Mesendoderm (in vitro differentiated cells): ENCODE measurements around the gene CCL18.

ENCODE experiments used
- DNase-seq: peaks from one replicate; pipeline ENCODE4 v3.0.0; 2013
- H2AK5ac ChIP-seq: 2 replicates; pipeline ENCODE4 v1.6.1; 2013; ENCODE audit warnings: low read length, inconsistent platforms
- H2BK120ac ChIP-seq: 2 replicates; pipeline ENCODE4 v1.6.1; 2013; ENCODE audit warnings: low read depth, mild to moderate bottlenecking, low read length, moderate library complexity, mixed read lengths
- H2BK15ac ChIP-seq: replicated peaks from 2 replicates; pipeline ENCODE4 v1.6.1; 2013; ENCODE audit warnings: low read depth, mild to moderate bottlenecking, moderate library complexity
- H2BK5ac ChIP-seq: 2 replicates; pipeline ENCODE4 v1.6.1; 2013; ENCODE audit warnings: low read length, inconsistent platforms
- H3K18ac ChIP-seq: 2 replicates; pipeline ENCODE4 v1.6.1; 2013; ENCODE audit warnings: mild to moderate bottlenecking, low read length, mixed read lengths
- H3K23ac ChIP-seq: one replicate; pipeline ENCODE4 v1.6.1; 2013; ENCODE audit warnings: low read length
- H3K27ac ChIP-seq: 2 replicates; pipeline ENCODE4 v1.5.1; 2013; ENCODE audit warnings: low read depth, mild to moderate bottlenecking, inconsistent platforms, low read length, moderate library complexity
- H3K27me3 ChIP-seq: 2 replicates; pipeline ENCODE4 v1.6.1; 2013; ENCODE audit warnings: low read length, control low read depth, mild to moderate bottlenecking, inconsistent platforms; ENCODE audit not compliant: insufficient read depth, poor library complexity
- H3K36me3 ChIP-seq: 2 replicates; pipeline ENCODE4 v1.6.1; 2013; ENCODE audit warnings: low read length, inconsistent platforms; ENCODE audit not compliant: control insufficient read depth, insufficient read depth
- H3K4ac ChIP-seq: one replicate; pipeline ENCODE4 v1.6.1; 2013; ENCODE audit warnings: low read depth, mild to moderate bottlenecking, low read length, moderate library complexity
- H3K4me1 ChIP-seq: 2 replicates; pipeline ENCODE4 v1.6.1; 2013; ENCODE audit warnings: low read depth, low read length, inconsistent platforms; ENCODE audit not compliant: control insufficient read depth
- H3K4me2 ChIP-seq: 2 replicates; pipeline ENCODE4 v1.6.1; 2013; ENCODE audit warnings: low read length
- H3K4me3 ChIP-seq: 2 replicates; pipeline ENCODE4 v1.5.1; 2013; ENCODE audit warnings: mild to moderate bottlenecking, low read length
- H3K56ac ChIP-seq: one replicate; pipeline ENCODE4 v1.6.1; 2013; ENCODE audit warnings: low read length
- H3K79me1 ChIP-seq: 2 replicates; pipeline ENCODE4 v1.6.1; 2013; ENCODE audit warnings: low read length, inconsistent platforms
- H3K79me2 ChIP-seq: 2 replicates; pipeline ENCODE4 v1.6.1; 2013; ENCODE audit warnings: mild to moderate bottlenecking, low read length; ENCODE audit not compliant: control insufficient read depth, insufficient read depth
- H3K9ac ChIP-seq: 2 replicates; pipeline ENCODE4 v1.6.1; 2013; ENCODE audit warnings: low read length, inconsistent platforms
- H4K5ac ChIP-seq: one replicate; pipeline ENCODE4 v1.6.1; 2013; ENCODE audit warnings: low read length
- H4K8ac ChIP-seq: one replicate; pipeline ENCODE4 v1.6.1; 2013; ENCODE audit warnings: low read depth, mild to moderate bottlenecking, control low read depth, low read length, moderate library complexity
- WGBS: extraction: QIAGEN DNeasy Blood & Tissue Kit; methylation state at CpG from one replicate; pipeline ENCODE4 v1.1.7; 2013; ENCODE audit warnings: low lambda C conversion rate, missing lambda C conversion rate; ENCODE audit not compliant: insufficient coverage; ENCODE audit errors: extremely low coverage; 5-methylcytosine and 5-hydroxymethylcytosine counted together

The CCL18 gene

GRCh38 chr17:36024106-36024869, 39.8 kb upstream of the CCL18 start:
- Histone ChIP-seq H3K4me2 (no peak overlapping the region), H3K4ac (no peak overlapping the region), H3K27me3 (no peaks in the 10 kb centered on the region), H2BK15ac (no peak overlapping the region), H3K9ac (no peak overlapping the region), H3K4me3 (no peak overlapping the region), H3K79me1 (no peaks in the 10 kb centered on the region), H3K18ac (no peak overlapping the region), H4K8ac (no peak overlapping the region), H3K27ac (no peak overlapping the region), H3K36me3 (no peaks in the 10 kb centered on the region), H3K56ac (no peak overlapping the region), H2BK120ac (no peak overlapping the region), H4K5ac (no peak overlapping the region), H2AK5ac (no peak overlapping the region), H3K23ac (no peak overlapping the region), H2BK5ac (no peak overlapping the region), H3K4me1 (no peaks in the 10 kb centered on the region), H3K79me2 (no peaks in the 10 kb centered on the region)
- WGBS, result no CpG with 5 or more reads among the region's 6 CpGs
- DNase-seq, result no peak

- Histone ChIP-seq H3K79me1 (no peaks in the 10 kb centered on the region), H3K4me1 (no peaks in the 10 kb centered on the region), H3K27ac (no peak overlapping the region), H3K23ac (no peak overlapping the region), H2AK5ac (no peak overlapping the region), H3K4me2 (no peak overlapping the region), H3K4ac (no peak overlapping the region), H2BK120ac (no peak overlapping the region), H4K8ac (no peak overlapping the region), H3K9ac (no peak overlapping the region), H3K36me3 (no peaks in the 10 kb centered on the region), H3K27me3 (no peaks in the 10 kb centered on the region), H3K79me2 (no peaks in the 10 kb centered on the region), H3K56ac (no peak overlapping the region), H3K4me3 (no peak overlapping the region), H3K18ac (no peak overlapping the region), H2BK5ac (no peak overlapping the region), H2BK15ac (no peak overlapping the region), H4K5ac (no peak overlapping the region)
- no CpG with 5 or more reads among the region's 4 CpGs for WGBS
- DNase-seq, result no peak
These were observed 36.3 kb upstream of the CCL18 start for GRCh38 chr17:36027761-36028160.

- no peak overlapping the region for H3K4me3 ChIP-seq
- no peaks in the 10 kb centered on the region for H3K79me2 ChIP-seq
- no peak overlapping the region for H2BK15ac ChIP-seq
- H3K4me1 ChIP-seq, result no peaks in the 10 kb centered on the region
- H3K4ac ChIP-seq, result no peak overlapping the region
- H3K27me3 ChIP-seq, result no peaks in the 10 kb centered on the region
- H2AK5ac ChIP-seq, result no peak overlapping the region
- H4K5ac ChIP-seq, result no peak overlapping the region
- no peak overlapping the region for H3K4me2 ChIP-seq
- H2BK120ac ChIP-seq, result no peak overlapping the region
- no peaks in the 10 kb centered on the region for H3K79me1 ChIP-seq
- no CpG with 5 or more reads among the region's 1 CpG for WGBS
- no peak overlapping the region for H3K23ac ChIP-seq
- DNase-seq, result no peak
- no peak overlapping the region for H3K56ac ChIP-seq
- no peak overlapping the region for H3K27ac ChIP-seq
- no peak overlapping the region for H3K18ac ChIP-seq
- H3K9ac ChIP-seq, result no peak overlapping the region
- H3K36me3 ChIP-seq, result no peaks in the 10 kb centered on the region
- H4K8ac ChIP-seq, result no peak overlapping the region
- H2BK5ac ChIP-seq, result no peak overlapping the region
These were observed 33.1 kb upstream of the CCL18 start for GRCh38 chr17:36030956-36031355.

GRCh38 chr17:36034127-36034526, 29.9 kb upstream of the CCL18 start:
- WGBS, result no CpG with 5 or more reads among the region's 3 CpGs

GRCh38 chr17:36036235-36036634, 27.8 kb upstream of the CCL18 start:
- Histone ChIP-seq H3K4ac (no peak overlapping the region), H3K9ac (no peak overlapping the region), H3K27me3 (no peaks in the 10 kb centered on the region), H2BK120ac (no peak overlapping the region), H3K4me3 (no peak overlapping the region), H3K36me3 (no peaks in the 10 kb centered on the region), H3K79me2 (no peaks in the 10 kb centered on the region), H3K4me2 (no peak overlapping the region), H4K5ac (no peak overlapping the region), H4K8ac (no peak overlapping the region), H2BK15ac (no peak overlapping the region), H3K56ac (no peak overlapping the region), H2AK5ac (no peak overlapping the region), H3K18ac (no peak overlapping the region), H3K79me1 (no peaks in the 10 kb centered on the region), H2BK5ac (no peak overlapping the region), H3K23ac (no peak overlapping the region), H3K27ac (no peak overlapping the region), H3K4me1 (no peaks in the 10 kb centered on the region)
- no peak for DNase-seq
- no CpG with 5 or more reads among the region's 4 CpGs for WGBS

More at GRCh38 chr17:36034127-36034526, 29.9 kb upstream of the CCL18 start:
- H3K4me3 ChIP-seq, result no peak overlapping the region
- H2BK15ac ChIP-seq, result no peak overlapping the region
- no peaks in the 10 kb centered on the region for H3K4me1 ChIP-seq
- DNase-seq, result no peak
- no peak overlapping the region for H2AK5ac ChIP-seq
- no peak overlapping the region for H3K23ac ChIP-seq
- no peak overlapping the region for H3K18ac ChIP-seq
- no peaks in the 10 kb centered on the region for H3K27me3 ChIP-seq
- no peak overlapping the region for H2BK5ac ChIP-seq
- no peak overlapping the region for H4K5ac ChIP-seq
- no peak overlapping the region for H3K4ac ChIP-seq
- no peak overlapping the region for H3K27ac ChIP-seq
- H3K79me2 ChIP-seq, result no peaks in the 10 kb centered on the region
- H3K9ac ChIP-seq, result no peak overlapping the region
- no peak overlapping the region for H3K4me2 ChIP-seq
- no peaks in the 10 kb centered on the region for H3K79me1 ChIP-seq
- no peak overlapping the region for H3K56ac ChIP-seq
- no peaks in the 10 kb centered on the region for H3K36me3 ChIP-seq
- no peak overlapping the region for H4K8ac ChIP-seq
- H2BK120ac ChIP-seq, result no peak overlapping the region

GRCh38 chr17:36048066-36048465, 16.0 kb upstream of the CCL18 start:
- Histone ChIP-seq H4K8ac (no peak overlapping the region), H3K27ac (no peak overlapping the region), H3K4me2 (no peak overlapping the region), H3K23ac (no peak overlapping the region), H3K18ac (no peak overlapping the region), H3K9ac (no peak overlapping the region), H2BK15ac (no peak overlapping the region), H2AK5ac (no peak overlapping the region), H3K27me3 (no peaks in the 10 kb centered on the region), H3K4me1 (no peaks in the 10 kb centered on the region), H3K79me1 (no peaks in the 10 kb centered on the region), H3K4me3 (no peak overlapping the region), H3K79me2 (no peaks in the 10 kb centered on the region), H2BK5ac (no peak overlapping the region), H3K56ac (no peak overlapping the region), H3K36me3 (no peaks in the 10 kb centered on the region), H3K4ac (no peak overlapping the region), H2BK120ac (no peak overlapping the region), H4K5ac (no peak overlapping the region)
- WGBS, result no CpG with 5 or more reads among the region's 2 CpGs
- no peak for DNase-seq
